PFSK-1 (cell line): Measurements from ENCODE around the gene TRAPPC3L.

Experiments
- FOXP2 ChIP-seq: optimal IDR thresholded peaks from 2 replicates; pipeline ENCODE3; 2011; ENCODE audit warnings: borderline replicate concordance, control low read depth, inconsistent platforms; ENCODE audit not compliant: insufficient read depth; ENCODE audit errors: extremely low read length, extremely low read depth
- SIN3A ChIP-seq: IDR thresholded peaks from 2 replicates; pipeline ENCODE4 v1.6.1; 2012; ENCODE audit warnings: mild to moderate bottlenecking, low read length, moderate library complexity, borderline replicate concordance; ENCODE audit not compliant: insufficient read depth

DNA sequence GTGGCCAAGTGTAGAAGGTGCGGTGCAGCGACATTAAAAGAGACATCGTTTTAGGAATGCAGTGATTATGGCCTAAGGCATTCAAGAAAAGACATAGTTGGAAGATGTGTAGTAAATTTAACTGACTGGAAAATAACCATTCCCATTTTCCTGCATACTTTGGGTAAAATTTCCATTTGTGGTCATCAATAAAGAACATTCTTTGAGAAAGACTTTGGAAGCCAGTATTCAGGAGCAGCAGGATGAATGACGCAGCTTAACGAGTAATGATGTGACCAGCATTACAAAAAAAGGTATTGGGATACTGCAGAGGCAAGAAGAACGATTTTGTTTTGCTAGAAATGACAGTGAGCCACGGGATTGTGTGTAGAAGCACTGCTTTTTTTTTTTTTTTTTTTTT is 18.8 kb upstream of the TRAPPC3L start:
- no peak for TF ChIP-seq SIN3A
- no peak for TF ChIP-seq FOXP2
